ENCODE data around the gene CACNG4. TPM values are rescaled to one million over a fixed set of nuclear protein-coding genes. Genes with fewer than 3 reads are reported as not detected.

CACNG4 gene
- polyA plus RNA-seq, 1 donor from 2014 or later: 32.9 TPM

DNA sequence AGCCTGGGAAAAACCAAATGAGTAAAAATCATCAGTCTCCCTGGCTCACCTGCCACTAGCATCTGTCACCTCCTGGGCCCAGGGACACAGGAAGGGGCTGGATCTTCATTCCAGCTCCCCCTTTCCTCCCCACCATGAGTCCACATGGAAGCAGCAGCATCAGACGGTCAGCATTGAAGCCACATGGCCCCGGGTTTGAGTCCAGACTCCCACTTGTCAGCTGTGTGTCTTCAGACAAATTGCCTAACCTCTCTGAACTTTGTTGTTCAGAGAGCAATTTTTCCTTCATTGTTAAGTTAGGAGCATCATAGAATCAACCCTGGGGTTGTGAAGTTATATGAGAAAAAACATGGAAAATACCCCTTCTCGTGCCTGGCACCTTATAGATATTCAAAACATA lies 10.7 kb downstream of the CACNG4 start:
- Histone ChIP-seq H3K9ac (ENCODE audit: low read length) (no peak overlapping the region), H3K79me2 (replicated peaks; ENCODE audit: insufficient read depth, low read length) (peaks cover 30% of the 10 kb centered on the region), H2AFZ (ENCODE audit: low read depth, low read length) (no peak overlapping the region), H3K27me3 (ENCODE audit: insufficient read depth, low read depth, low read length) (no peaks in the 10 kb centered on the region), H3F3A (ENCODE audit: insufficient read depth, low read length, poor library complexity, severe bottlenecking) (no peaks in the 10 kb centered on the region), H3K4me2 (ENCODE audit: low read length) (no peak overlapping the region), H3K4me3 (ENCODE audit: low read length) (no peak overlapping the region), H3K9me3 (ENCODE audit: low read length) (no peaks in the 10 kb centered on the region), H3K9me2 (ENCODE audit: insufficient read depth, low read length) (no peaks in the 10 kb centered on the region), H4K20me1 (ENCODE audit: insufficient read depth) (no peaks in the 10 kb centered on the region), H3K27ac (ENCODE audit: low read length) (no peak overlapping the region), H3K36me3 (ENCODE audit: insufficient read depth, low read length) (peaks cover 7% of the 10 kb centered on the region)
- TF ChIP-seq TAF1 (IDR thresholded peaks at IDR 0.05; ENCODE audit: low read depth): no peak
- TF ChIP-seq, protein P1, sequence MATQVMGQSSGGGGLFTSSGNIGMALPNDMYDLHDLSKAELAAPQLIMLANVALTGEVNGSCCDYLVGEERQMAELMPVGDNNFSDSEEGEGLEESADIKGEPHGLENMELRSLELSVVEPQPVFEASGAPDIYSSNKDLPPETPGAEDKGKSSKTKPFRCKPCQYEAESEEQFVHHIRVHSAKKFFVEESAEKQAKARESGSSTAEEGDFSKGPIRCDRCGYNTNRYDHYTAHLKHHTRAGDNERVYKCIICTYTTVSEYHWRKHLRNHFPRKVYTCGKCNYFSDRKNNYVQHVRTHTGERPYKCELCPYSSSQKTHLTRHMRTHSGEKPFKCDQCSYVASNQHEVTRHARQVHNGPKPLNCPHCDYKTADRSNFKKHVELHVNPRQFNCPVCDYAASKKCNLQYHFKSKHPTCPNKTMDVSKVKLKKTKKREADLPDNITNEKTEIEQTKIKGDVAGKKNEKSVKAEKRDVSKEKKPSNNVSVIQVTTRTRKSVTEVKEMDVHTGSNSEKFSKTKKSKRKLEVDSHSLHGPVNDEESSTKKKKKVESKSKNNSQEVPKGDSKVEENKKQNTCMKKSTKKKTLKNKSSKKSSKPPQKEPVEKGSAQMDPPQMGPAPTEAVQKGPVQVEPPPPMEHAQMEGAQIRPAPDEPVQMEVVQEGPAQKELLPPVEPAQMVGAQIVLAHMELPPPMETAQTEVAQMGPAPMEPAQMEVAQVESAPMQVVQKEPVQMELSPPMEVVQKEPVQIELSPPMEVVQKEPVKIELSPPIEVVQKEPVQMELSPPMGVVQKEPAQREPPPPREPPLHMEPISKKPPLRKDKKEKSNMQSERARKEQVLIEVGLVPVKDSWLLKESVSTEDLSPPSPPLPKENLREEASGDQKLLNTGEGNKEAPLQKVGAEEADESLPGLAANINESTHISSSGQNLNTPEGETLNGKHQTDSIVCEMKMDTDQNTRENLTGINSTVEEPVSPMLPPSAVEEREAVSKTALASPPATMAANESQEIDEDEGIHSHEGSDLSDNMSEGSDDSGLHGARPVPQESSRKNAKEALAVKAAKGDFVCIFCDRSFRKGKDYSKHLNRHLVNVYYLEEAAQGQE (IDR thresholded peaks at IDR 0.05; ENCODE audit: borderline replicate concordance): no peak
- no peak for TF ChIP-seq SMC3 (conservative IDR thresholded peaks at IDR 0.05; ENCODE audit: poor library complexity)
- TF ChIP-seq, protein P2, sequence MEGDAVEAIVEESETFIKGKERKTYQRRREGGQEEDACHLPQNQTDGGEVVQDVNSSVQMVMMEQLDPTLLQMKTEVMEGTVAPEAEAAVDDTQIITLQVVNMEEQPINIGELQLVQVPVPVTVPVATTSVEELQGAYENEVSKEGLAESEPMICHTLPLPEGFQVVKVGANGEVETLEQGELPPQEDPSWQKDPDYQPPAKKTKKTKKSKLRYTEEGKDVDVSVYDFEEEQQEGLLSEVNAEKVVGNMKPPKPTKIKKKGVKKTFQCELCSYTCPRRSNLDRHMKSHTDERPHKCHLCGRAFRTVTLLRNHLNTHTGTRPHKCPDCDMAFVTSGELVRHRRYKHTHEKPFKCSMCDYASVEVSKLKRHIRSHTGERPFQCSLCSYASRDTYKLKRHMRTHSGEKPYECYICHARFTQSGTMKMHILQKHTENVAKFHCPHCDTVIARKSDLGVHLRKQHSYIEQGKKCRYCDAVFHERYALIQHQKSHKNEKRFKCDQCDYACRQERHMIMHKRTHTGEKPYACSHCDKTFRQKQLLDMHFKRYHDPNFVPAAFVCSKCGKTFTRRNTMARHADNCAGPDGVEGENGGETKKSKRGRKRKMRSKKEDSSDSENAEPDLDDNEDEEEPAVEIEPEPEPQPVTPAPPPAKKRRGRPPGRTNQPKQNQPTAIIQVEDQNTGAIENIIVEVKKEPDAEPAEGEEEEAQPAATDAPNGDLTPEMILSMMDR (IDR thresholded peaks at IDR 0.05; ENCODE audit: poor library complexity, severe bottlenecking): no peak
- no peak for TF ChIP-seq POLR2AphosphoS5 (IDR thresholded peaks at IDR 0.05)
- no peak for TF ChIP-seq MXI1 (conservative IDR thresholded peaks at IDR 0.05; ENCODE audit: poor library complexity, severe bottlenecking)
- TF ChIP-seq RAD21 (conservative IDR thresholded peaks at IDR 0.05): no peak
- TF ChIP-seq EZH2 (IDR thresholded peaks at IDR 0.05; ENCODE audit: borderline replicate concordance, insufficient read depth, low read length, poor library complexity, severe bottlenecking): no peak
- TF ChIP-seq EP300 (conservative IDR thresholded peaks at IDR 0.05; ENCODE audit: poor library complexity, severe bottlenecking): no peak

DNA sequence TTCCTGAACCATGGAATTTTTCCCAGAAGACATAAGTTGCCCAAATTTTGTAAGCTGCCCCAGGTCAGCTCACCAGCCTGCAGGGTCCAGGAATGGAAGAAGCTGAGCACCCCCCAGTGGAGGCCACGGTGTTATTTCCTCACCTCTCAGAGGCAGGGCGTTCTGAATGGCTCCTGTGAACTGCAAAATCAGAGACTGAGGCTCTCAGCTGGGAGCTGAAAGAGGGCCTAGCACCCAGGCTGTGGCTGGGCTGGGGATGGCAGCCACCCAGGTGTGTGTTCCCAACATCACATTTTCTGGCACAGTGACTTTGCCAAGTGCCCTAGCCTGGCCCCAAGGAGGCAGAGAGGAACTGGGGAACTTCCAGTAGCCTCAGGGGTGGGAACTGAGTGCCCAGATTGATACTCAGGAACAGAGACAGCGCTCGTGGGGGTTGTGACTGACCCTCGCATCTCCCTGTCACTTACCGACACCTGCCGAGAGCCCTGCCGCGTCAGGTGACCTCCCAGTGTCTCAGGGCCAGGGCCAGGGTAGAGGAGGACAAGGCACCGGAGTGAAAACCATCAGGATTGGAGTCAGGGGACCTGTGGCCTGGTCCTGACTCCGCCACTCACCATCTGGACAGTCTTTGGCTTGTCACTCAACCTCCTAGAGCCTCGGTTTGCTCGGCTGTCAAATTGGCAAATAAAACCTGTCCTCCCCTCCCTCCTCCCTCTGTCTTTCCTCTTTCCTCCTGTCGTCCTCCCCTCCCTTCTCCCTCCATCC lies 11.3 kb downstream of the CACNG4 start:
- H3K27me3 ChIP-seq (ENCODE audit: insufficient read depth, low read depth, low read length): no peaks in the 10 kb centered on the region

More for the DNA sequence above, 11.3 kb downstream of the CACNG4 start:
- Histone ChIP-seq H3K79me2 (replicated peaks; ENCODE audit: insufficient read depth, low read length) (peaks cover 24% of the 10 kb centered on the region), H3K9me3 (ENCODE audit: low read length) (no peaks in the 10 kb centered on the region), H3K9me2 (ENCODE audit: insufficient read depth, low read length) (no peaks in the 10 kb centered on the region), H2AFZ (ENCODE audit: low read depth, low read length) (no peak overlapping the region), H4K20me1 (ENCODE audit: insufficient read depth) (no peaks in the 10 kb centered on the region), H3F3A (ENCODE audit: insufficient read depth, low read length, poor library complexity, severe bottlenecking) (no peaks in the 10 kb centered on the region), H3K4me2 (ENCODE audit: low read length) (no peak overlapping the region), H3K27ac (ENCODE audit: low read length) (no peak overlapping the region), H3K9ac (ENCODE audit: low read length) (no peak overlapping the region), H3K36me3 (ENCODE audit: insufficient read depth, low read length) (peaks cover 4% of the 10 kb centered on the region), H3K4me3 (ENCODE audit: low read length) (no peak overlapping the region)
- no peak for TF ChIP-seq MXI1 (conservative IDR thresholded peaks at IDR 0.05; ENCODE audit: poor library complexity, severe bottlenecking)
- no peak for TF ChIP-seq EZH2 (IDR thresholded peaks at IDR 0.05; ENCODE audit: borderline replicate concordance, insufficient read depth, low read length, poor library complexity, severe bottlenecking)
- TF ChIP-seq, protein P2 (IDR thresholded peaks at IDR 0.05; ENCODE audit: poor library complexity, severe bottlenecking): no peak
- no peak for TF ChIP-seq SMC3 (conservative IDR thresholded peaks at IDR 0.05; ENCODE audit: poor library complexity)
- TF ChIP-seq TAF1 (IDR thresholded peaks at IDR 0.05; ENCODE audit: low read depth): no peak
- TF ChIP-seq EP300 (conservative IDR thresholded peaks at IDR 0.05; ENCODE audit: poor library complexity, severe bottlenecking): no peak
- TF ChIP-seq, protein P1 (IDR thresholded peaks at IDR 0.05; ENCODE audit: borderline replicate concordance): no peak
- TF ChIP-seq POLR2AphosphoS5 (IDR thresholded peaks at IDR 0.05): no peak

Measured in neural cell (in vitro differentiated cells).